PC-3 (cell line): ENCODE data around the gene PCDHGB6. TPM values are rescaled to one million over a fixed set of nuclear protein-coding genes. Genes with fewer than 3 reads are reported as not detected.
"Not testable (repeated sequence)": the region's sequence is repeated elsewhere in the genome, so short reads cannot be mapped to it uniquely, and the experiment has no call there.

Source experiments
- ATAC-seq: fragments of 200-7000 bp; cut with Tn5 transposase; 2 replicates; pipeline ENCODE4 v1.9.1; 2020; ENCODE audit warnings: mild to moderate bottlenecking, moderate library complexity
- BruUV-seq: library from RNA; stranded (reverse); fragments of 400-500 nt; replicated peaks from 2 replicates; lab custom pipeline; 2021; lab: Mats Ljungman, UMichigan
- CTCF ChIA-PET: fragments of 300-600 bp; sonication (Branson Sonifier 250); formaldehyde crosslinking; loops from one replicate; lab custom pipeline; 2022; ENCODE audit warnings: antibody characterized with exemption; lab: Charles Lee
- POLR2A ChIA-PET: fragments of 300-600 bp; sonication (Branson Sonifier 250); formaldehyde crosslinking; loops from one replicate; lab custom pipeline; 2022; ENCODE audit warnings: antibody characterized with exemption; ENCODE audit not compliant: unreplicated experiment; lab: Charles Lee
- DNase-seq: peaks from one replicate; pipeline ENCODE4 v3.0.0-alpha.2; 2015
- H2AFZ ChIP-seq: fragments of 300-600 bp; sonication (generic); 2 replicates; pipeline ENCODE4 v1.6.0; 2016; ENCODE audit warnings: antibody characterized with exemption, low read length
- H3F3A ChIP-seq: fragments of 300-600 bp; sonication (generic); one replicate; pipeline ENCODE4 v1.6.0; 2017; ENCODE audit warnings: antibody characterized with exemption, low read length, control low read depth, mild to moderate bottlenecking; ENCODE audit not compliant: unreplicated experiment
- H3K27ac ChIP-seq: fragments of 300-600 bp; sonication (generic); 2 replicates; pipeline ENCODE4 v1.5.1; 2016; ENCODE audit warnings: mild to moderate bottlenecking, low read length
- H3K27me3 ChIP-seq: fragments of 300-600 bp; sonication (generic); 2 replicates; pipeline ENCODE4 v1.6.1; 2016; ENCODE audit warnings: low read length, mixed read lengths
- H3K36me3 ChIP-seq: fragments of 300-600 bp; sonication (generic); 2 replicates; pipeline ENCODE4 v1.6.1; 2016; ENCODE audit warnings: low read depth, mixed run types, low read length, mixed read lengths
- H3K4me1 ChIP-seq: fragments of 300-600 bp; sonication (generic); 2 replicates; pipeline ENCODE4 v1.5.1; 2016; ENCODE audit warnings: low read length; ENCODE audit not compliant: insufficient read depth
- H3K4me2 ChIP-seq: fragments of 300-600 bp; sonication (generic); 2 replicates; pipeline ENCODE4 v1.6.0; 2016; ENCODE audit warnings: low read length
- H3K4me3 ChIP-seq: fragments of 300-600 bp; sonication (generic); 2 replicates; pipeline ENCODE4 v1.5.1; 2016; ENCODE audit warnings: mild to moderate bottlenecking, low read length, mixed read lengths
- H3K79me2 ChIP-seq: fragments of 300-600 bp; sonication (generic); 2 replicates; pipeline ENCODE4 v1.6.1; 2017; ENCODE audit warnings: low read length, mixed read lengths
- H3K9ac ChIP-seq: fragments of 300-600 bp; sonication (generic); 2 replicates; pipeline ENCODE4 v1.6.0; 2016; ENCODE audit warnings: mild to moderate bottlenecking, low read length
- H3K9me2 ChIP-seq: fragments of 300-600 bp; sonication (generic); replicated peaks from 2 replicates; pipeline ENCODE4 v1.6.1; 2016; ENCODE audit warnings: mixed run types, low read length, mixed read lengths
- H3K9me3 ChIP-seq: fragments of 300-600 bp; sonication (generic); 2 replicates; pipeline ENCODE4 v1.6.1; 2016; ENCODE audit warnings: low read length, mixed read lengths
- H4K20me1 ChIP-seq: fragments of 300-600 bp; sonication (generic); 2 replicates; pipeline ENCODE4 v1.6.1; 2016; ENCODE audit warnings: low read length, mixed read lengths
- CTCF ChIP-seq: fragments of 300-600 bp; sonication (generic); conservative IDR thresholded peaks from 2 replicates; pipeline ENCODE4 v1.5.1; 2017; ENCODE audit warnings: antibody characterized with exemption, low read depth, mild to moderate bottlenecking, low read length
- EZH2 ChIP-seq: fragments of 300-600 bp; sonication (generic); IDR thresholded peaks from one replicate; pipeline ENCODE4 v1.6.1; 2017; ENCODE audit warnings: antibody characterized with exemption, mild to moderate bottlenecking, low read length; ENCODE audit not compliant: unreplicated experiment
- EZH2phosphoT487 ChIP-seq: fragments of 300-600 bp; sonication (generic); IDR thresholded peaks from 2 replicates; pipeline ENCODE4 v1.6.1; 2018; ENCODE audit warnings: mild to moderate bottlenecking, antibody characterized with exemption, low read length, borderline replicate concordance
- intact Hi-C: fragments of 100-400 bp; cut with micrococcal nuclease; formaldehyde crosslinking; loops from 2 replicates; pipeline ENCODE4 v1.9.0; 2023
- total RNA-seq: library from RNA; depleted of rRNA; stranded (reverse); fragments of >200 nt; gene quantifications from 2 replicates; pipeline ENCODE4 v1.2.3, GENCODE V29; 2014

The PCDHGB6 gene
- total RNA-seq, 1 experiment from 2014 or later, result 1.1 TPM

- Histone ChIP-seq H3K27me3 (no peaks in the 10 kb centered on the region), H3F3A (no peaks in the 10 kb centered on the region), H3K9me2 (no peaks in the 10 kb centered on the region), H2AFZ (no peak overlapping the region), H3K4me3 (no peak overlapping the region), H3K79me2 (no peaks in the 10 kb centered on the region), H3K9me3 (0 out of 2 replicates have a peak, but pooled peaks cover 6% of the 10 kb centered on the region), H3K4me2 (no peak overlapping the region), H4K20me1 (no peaks in the 10 kb centered on the region), H3K36me3 (no peaks in the 10 kb centered on the region), H3K9ac (no peak overlapping the region), H3K27ac (no peak overlapping the region), H3K4me1 (no peaks in the 10 kb centered on the region)
- CTCF ChIA-PET, result no interaction called here
- TF ChIP-seq EZH2phosphoT487, result no peak
- no peak for ATAC-seq
- DNase-seq, result no peak
- intact Hi-C loops, result no loop called here
- POLR2A ChIA-PET, result no interaction called here
- no TSS peak for BruUV-seq
Observed at GRCh38 chr5:141384471-141385267, 23.2 kb upstream of the PCDHGB6 start.

DNA sequence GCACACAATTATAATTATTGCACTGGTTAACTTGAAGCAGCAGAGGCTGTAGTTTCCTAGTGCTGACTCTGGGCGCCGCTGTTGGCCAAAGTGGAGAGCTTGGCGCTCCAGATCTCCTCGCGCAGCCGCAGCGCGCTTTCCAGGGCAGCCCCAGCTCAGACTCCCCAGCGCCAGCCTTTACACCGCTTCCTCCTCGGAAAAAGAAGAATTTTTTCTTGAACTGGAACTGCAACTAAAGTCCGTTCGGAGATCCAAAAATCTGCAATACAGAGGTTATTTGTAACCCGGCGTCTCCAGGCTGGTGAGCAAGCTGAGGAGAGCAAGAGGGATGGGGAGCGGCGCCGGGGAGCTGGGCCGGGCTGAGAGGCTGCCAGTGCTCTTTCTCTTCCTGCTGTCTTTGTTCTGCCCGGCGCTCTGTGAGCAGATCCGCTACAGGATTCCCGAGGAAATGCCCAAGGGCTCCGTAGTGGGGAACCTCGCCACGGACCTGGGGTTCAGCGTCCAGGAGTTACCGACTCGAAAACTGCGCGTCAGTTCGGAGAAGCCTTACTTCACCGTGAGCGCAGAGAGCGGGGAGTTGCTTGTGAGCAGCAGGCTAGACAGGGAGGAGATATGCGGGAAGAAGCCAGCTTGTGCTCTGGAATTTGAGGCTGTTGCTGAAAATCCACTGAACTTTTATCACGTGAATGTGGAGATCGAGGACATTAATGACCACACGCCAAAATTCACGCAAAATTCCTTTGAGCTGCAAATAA, 20.1 kb upstream of the PCDHGB6 start, which contains the start of gene PCDHGB4:
TSS of gene PCDHGB4 (plus strand) at position 142 of the 755 bp plus-strand sequence. CDS start at position 329, 187 bp downstream.
- H3K4me3 ChIP-seq, H2AFZ ChIP-seq, CTCF ChIA-PET, H3K79me2 ChIP-seq, H3K27ac ChIP-seq, intact Hi-C loops, BruUV-seq, H3K27me3 ChIP-seq, POLR2A ChIA-PET, H4K20me1 ChIP-seq, H3K4me2 ChIP-seq, H3K9me2 ChIP-seq, H3K9ac ChIP-seq, H3F3A ChIP-seq, H3K36me3 ChIP-seq, H3K4me1 ChIP-seq, H3K9me3 ChIP-seq: not testable (repeated sequence)
- peak; percentile 31 for TF ChIP-seq CTCF
- DNase-seq (peak; percentile 23), ATAC-seq (peak; percentile 35)

GRCh38 chr5:141388661-141389060, 19.2 kb upstream of the PCDHGB6 start:
- intact Hi-C loops, result no loop called here
- POLR2A ChIA-PET, result interaction anchor here (0.6 kb wide), 1 partner anchor 41 kb away, joined by 10 read pairs; no protein-coding TSS in a partner anchor

More at GRCh38 chr5:141388661-141389060, 19.2 kb upstream of the PCDHGB6 start:
- H3F3A ChIP-seq, result no peaks in the 10 kb centered on the region
- no peaks in the 10 kb centered on the region for H3K4me1 ChIP-seq
- 0 out of 2 replicates have a peak, but pooled peaks cover 6% of the 10 kb centered on the region for H3K9me3 ChIP-seq
- no peaks in the 10 kb centered on the region for H3K36me3 ChIP-seq
- BruUV-seq, result no TSS peak
- no peaks in the 10 kb centered on the region for H3K9me2 ChIP-seq
- ATAC-seq (no peak), DNase-seq (no peak)
- no peak overlapping the region for H2AFZ ChIP-seq
- no peak overlapping the region for H3K4me3 ChIP-seq
- H3K27me3 ChIP-seq, result no peaks in the 10 kb centered on the region
- H3K9ac ChIP-seq, result no peak overlapping the region
- H3K4me2 ChIP-seq, result no peak overlapping the region
- no peaks in the 10 kb centered on the region for H4K20me1 ChIP-seq
- CTCF ChIA-PET, result no interaction called here
- TF ChIP-seq EZH2 (no peak), CTCF (no peak), EZH2phosphoT487 (no peak)
- no peak overlapping the region for H3K27ac ChIP-seq
- no peaks in the 10 kb centered on the region for H3K79me2 ChIP-seq
